Panc1 (cell line): ENCODE measurements around the gene PPP1R9A. TPM values are rescaled to one million over a fixed set of nuclear protein-coding genes. Genes with fewer than 3 reads are reported as not detected.

Experiments used
- ATAC-seq: fragments of 200-7000 bp; cut with Tn5 transposase; 2 replicates; pipeline ENCODE4 v1.9.1; 2020; ENCODE audit warnings: mild to moderate bottlenecking, moderate library complexity
- BruUV-seq: library from RNA; stranded (reverse); fragments of 400-500 nt; replicated peaks from 2 replicates; lab custom pipeline; 2021; lab: Mats Ljungman, UMichigan
- CTCF ChIA-PET: fragments of 300-600 bp; sonication (Branson Sonifier 250); formaldehyde crosslinking; loops from one replicate; lab custom pipeline; 2022; ENCODE audit warnings: antibody characterized with exemption; lab: Charles Lee
- POLR2A ChIA-PET: fragments of 300-600 bp; sonication (Branson Sonifier 250); formaldehyde crosslinking; loops from one replicate; lab custom pipeline; 2022; ENCODE audit warnings: antibody characterized with exemption; lab: Charles Lee
- DNase-seq: peaks from one replicate; pipeline ENCODE4 v3.0.0-alpha.2; 2010; ENCODE audit warnings: low read depth, low spot score
- H3K27ac ChIP-seq: 2 replicates; pipeline ENCODE4 v1.5.1; 2011; ENCODE audit warnings: mild to moderate bottlenecking, low read length, inconsistent platforms
- H3K27me3 ChIP-seq: fragments of 200-500 bp; sonication (Bioruptor generic); 2 replicates; pipeline ENCODE4 v1.6.0; 2014; ENCODE audit warnings: low read length, inconsistent platforms; ENCODE audit not compliant: control insufficient read depth, insufficient read depth
- H3K36me3 ChIP-seq: fragments of 200-500 bp; sonication (Bioruptor generic); 2 replicates; pipeline ENCODE4 v1.5.1; 2014; ENCODE audit warnings: inconsistent platforms, mild to moderate bottlenecking, low read length, moderate library complexity; ENCODE audit not compliant: control insufficient read depth, insufficient read depth
- H3K4me1 ChIP-seq: 2 replicates; pipeline ENCODE4 v1.5.1; 2011; ENCODE audit warnings: inconsistent platforms, mild to moderate bottlenecking, low read length, moderate library complexity; ENCODE audit not compliant: control insufficient read depth, insufficient read depth
- H3K4me3 ChIP-seq, 2 experiments: 2 replicates each; pipeline ENCODE4 v1.5.1; 2011 to 2012; ENCODE audit warnings: low read depth in 2 of 2, low read length in 2 of 2, mild to moderate bottlenecking in 2 of 2, inconsistent platforms in 1 of 2, moderate library complexity in 1 of 2
- H3K9me3 ChIP-seq: fragments of 200-500 bp; sonication (Bioruptor generic); 2 replicates; pipeline ENCODE4 v1.5.1; 2014; ENCODE audit warnings: low read depth, mild to moderate bottlenecking, inconsistent platforms, low read length, moderate library complexity; ENCODE audit not compliant: control insufficient read depth, insufficient read depth
- CTCF ChIP-seq: fragments of 450-650 bp; IDR thresholded peaks from 2 replicates; pipeline ENCODE4 v1.5.1; 2017; ENCODE audit warnings: mild to moderate bottlenecking
- POLR2AphosphoS5 ChIP-seq: IDR thresholded peaks from 2 replicates; pipeline ENCODE4 v1.6.1; 2012; ENCODE audit warnings: mild to moderate bottlenecking, low read depth, low read length, moderate library complexity
- REST ChIP-seq, 2 experiments: IDR thresholded peaks; 2 replicates each; pipeline ENCODE4 v1.6.1; 2011 to 2012; ENCODE audit warnings: low read depth in 2 of 2, control low read depth in 1 of 2, low read length in 1 of 2, mild to moderate bottlenecking in 1 of 2, moderate library complexity in 1 of 2; ENCODE audit not compliant: insufficient read depth in 1 of 2
- SIN3A ChIP-seq: IDR thresholded peaks from 2 replicates; pipeline ENCODE4 v1.6.1; 2012; ENCODE audit warnings: low read depth, mild to moderate bottlenecking, low read length, moderate library complexity, borderline replicate concordance; ENCODE audit not compliant: insufficient read depth
- TCF7L2 ChIP-seq: IDR thresholded peaks from 2 replicates; pipeline ENCODE4 v1.6.1; 2011; ENCODE audit warnings: mild to moderate bottlenecking, low read depth, low read length, inconsistent platforms
- in situ Hi-C: cut with HindIII; loops from 2 replicates; pipeline ENCODE4 v1.10.0; 2016; ENCODE audit warnings: low sequenced_read_pairs, low pct_unique_long_range_greater_than_20kb
- intact Hi-C: fragments of 100-400 bp; cut with micrococcal nuclease; formaldehyde crosslinking; loops from one replicate; pipeline ENCODE4 v1.10.0; 2022; ENCODE audit not compliant: unreplicated experiment
- total RNA-seq: library from RNA; stranded (reverse); gene quantifications from one replicate; pipeline ENCODE4 v1.2.1, GENCODE V29; 2021; ENCODE audit not compliant: unreplicated experiment

PPP1R9A gene
- total RNA-seq, 1 experiment from 2014 or later: 5.0 TPM

- no TSS peak for BruUV-seq
Observed at GRCh38 chr7:95041031-95041430, 133.6 kb downstream of the PPP1R9A start.

GRCh38 chr7:95045236-95045923, 138.0 kb downstream of the PPP1R9A start:
- DNase-seq: no peak
- Histone ChIP-seq H3K36me3 (no peaks in the 10 kb centered on the region), H3K27ac (no peak overlapping the region), H3K4me3 (no peak overlapping the region), H3K27me3 (no peaks in the 10 kb centered on the region), H3K9me3 (no peaks in the 10 kb centered on the region), H3K4me1 (no peaks in the 10 kb centered on the region)
- TF ChIP-seq REST (IDR thresholded peaks at IDR 0.05; ENCODE audit: insufficient read depth in 1 of 2, low read depth in 2 of 2, low read length in 1 of 2) (no peak), CTCF (peak; percentile 34; the same call in 1 of the 2 replicates)
- no TSS peak for BruUV-seq
- ChIA-PET POLR2A (no interaction called here), CTCF (no interaction called here)
- ATAC-seq: peak; percentile 69; the same call in 1 of the 2 replicates
- intact Hi-C loops: no loop called here
- in situ Hi-C loops: no loop called here

More at GRCh38 chr7:95041031-95041430, 133.6 kb downstream of the PPP1R9A start:
- Histone ChIP-seq H3K27ac (no peak overlapping the region), H3K4me1 (no peaks in the 10 kb centered on the region), H3K4me3 (no peak overlapping the region), H3K36me3 (no peaks in the 10 kb centered on the region), H3K9me3 (no peaks in the 10 kb centered on the region), H3K27me3 (no peaks in the 10 kb centered on the region)
- ChIA-PET CTCF (no interaction called here), POLR2A (no interaction called here)
- no peak for DNase-seq
- ATAC-seq: no peak
- TF ChIP-seq POLR2AphosphoS5 (no peak), SIN3A (no peak), TCF7L2 (no peak), REST (IDR thresholded peaks at IDR 0.05; ENCODE audit: insufficient read depth in 1 of 2, low read depth in 2 of 2, low read length in 1 of 2) (no peak), CTCF (no peak)
- intact Hi-C loops: no loop called here
- in situ Hi-C loops: no loop called here
